Measurements from ENCODE around the gene ETV3L.
"Not testable (repeated sequence)": the region's sequence is repeated elsewhere in the genome, so short reads cannot be mapped to it uniquely, and the experiment has no call there.

ETV3L gene

DNA sequence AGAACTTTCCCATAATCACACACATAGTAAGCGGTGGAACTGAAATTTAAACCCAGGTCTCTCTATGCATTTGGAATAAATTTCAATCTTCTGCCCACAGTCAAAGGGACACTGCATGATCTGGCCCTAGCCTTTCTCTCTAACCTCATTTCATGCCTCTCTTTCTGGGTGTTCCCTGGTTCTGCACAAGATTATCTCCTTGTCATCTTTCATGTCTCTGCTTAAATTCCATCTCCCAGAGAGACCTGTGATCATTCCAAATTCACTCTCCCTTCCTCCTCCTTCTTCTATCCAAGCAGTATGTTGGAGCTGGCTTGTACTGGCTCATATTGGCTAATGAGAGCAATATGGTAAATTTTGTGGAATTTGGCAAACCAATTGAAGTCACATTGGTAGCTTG, 22.2 kb downstream of the ETV3L start:
- no peaks in the 10 kb centered on the region for H3K9me3 ChIP-seq
- intact Hi-C loops (cut with DNase I; ENCODE audit: low total_unique reads) = no loop called here
- no peak overlapping the region for H3K4me3 ChIP-seq
- TF ChIP-seq, protein P1, sequence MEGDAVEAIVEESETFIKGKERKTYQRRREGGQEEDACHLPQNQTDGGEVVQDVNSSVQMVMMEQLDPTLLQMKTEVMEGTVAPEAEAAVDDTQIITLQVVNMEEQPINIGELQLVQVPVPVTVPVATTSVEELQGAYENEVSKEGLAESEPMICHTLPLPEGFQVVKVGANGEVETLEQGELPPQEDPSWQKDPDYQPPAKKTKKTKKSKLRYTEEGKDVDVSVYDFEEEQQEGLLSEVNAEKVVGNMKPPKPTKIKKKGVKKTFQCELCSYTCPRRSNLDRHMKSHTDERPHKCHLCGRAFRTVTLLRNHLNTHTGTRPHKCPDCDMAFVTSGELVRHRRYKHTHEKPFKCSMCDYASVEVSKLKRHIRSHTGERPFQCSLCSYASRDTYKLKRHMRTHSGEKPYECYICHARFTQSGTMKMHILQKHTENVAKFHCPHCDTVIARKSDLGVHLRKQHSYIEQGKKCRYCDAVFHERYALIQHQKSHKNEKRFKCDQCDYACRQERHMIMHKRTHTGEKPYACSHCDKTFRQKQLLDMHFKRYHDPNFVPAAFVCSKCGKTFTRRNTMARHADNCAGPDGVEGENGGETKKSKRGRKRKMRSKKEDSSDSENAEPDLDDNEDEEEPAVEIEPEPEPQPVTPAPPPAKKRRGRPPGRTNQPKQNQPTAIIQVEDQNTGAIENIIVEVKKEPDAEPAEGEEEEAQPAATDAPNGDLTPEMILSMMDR (IDR thresholded peaks at IDR 0.05) = no peak
- DNase-seq = no peak
- H3K27me3 ChIP-seq = peaks cover 0 to 3% of the 10 kb centered on the region in 2 donors
- peaks cover 0 to 8% (median 4%) of the 10 kb centered on the region in 4 donors for H3K4me1 ChIP-seq
- no peak overlapping the region for H3K27ac ChIP-seq
- H3K36me3 ChIP-seq = no peaks in the 10 kb centered on the region

- TF ChIP-seq, protein P1 (IDR thresholded peaks at IDR 0.05) = peak; percentile 58 to 66
- DNase-seq = peak; percentile 67 to 80
- H3K27ac ChIP-seq = no peak overlapping the region
- peaks cover 0 to 3% of the 10 kb centered on the region in 2 donors for H3K27me3 ChIP-seq
- H3K4me1 ChIP-seq = peaks cover 0 to 8% (median 4%) of the 10 kb centered on the region in 4 donors
- H3K4me3 ChIP-seq = peak overlapping the region in 1 of 2 donors; percentile 25
- intact Hi-C loops (cut with DNase I; ENCODE audit: low total_unique reads) = no loop called here
- no peaks in the 10 kb centered on the region for H3K9me3 ChIP-seq
- no peaks in the 10 kb centered on the region for H3K36me3 ChIP-seq
Observed at GRCh38 chr1:157073944-157074685, 25.5 kb downstream of the ETV3L start.

DNA sequence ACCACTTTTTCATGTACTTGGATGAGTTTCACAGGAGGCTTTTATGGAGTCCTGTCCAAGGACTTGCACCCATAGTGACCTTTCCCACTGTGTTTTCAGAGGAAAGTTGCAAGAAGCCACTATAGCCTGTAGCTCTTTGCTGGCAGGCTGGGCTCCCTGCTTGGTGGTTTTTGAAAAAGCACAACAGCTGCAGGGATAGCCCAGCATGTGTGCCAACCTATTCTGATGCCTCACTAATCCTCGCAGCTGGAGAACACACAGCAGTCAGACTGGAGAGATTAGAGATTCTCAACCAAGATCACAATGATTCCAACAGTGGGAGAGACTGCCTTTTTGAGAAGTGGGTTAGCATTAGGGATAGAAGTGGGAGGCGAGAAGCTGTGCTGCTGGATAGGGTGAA, 30.0 kb downstream of the ETV3L start:
- Histone ChIP-seq H3K9me3 (no peaks in the 10 kb centered on the region), H3K36me3 (no peaks in the 10 kb centered on the region), H3K4me1 (peaks cover 0 to 8% (median 4%) of the 10 kb centered on the region in 4 donors), H3K27ac (no peak overlapping the region), H3K27me3 (peaks cover 0 to 3% of the 10 kb centered on the region in 2 donors), H3K4me3 (no peak overlapping the region)
- intact Hi-C loops (cut with DNase I; ENCODE audit: low total_unique reads) = no loop called here
- no peak for DNase-seq
- TF ChIP-seq, protein P1 (IDR thresholded peaks at IDR 0.05) = no peak

- intact Hi-C loops (cut with DNase I; ENCODE audit: low total_unique reads) = not testable (repeated sequence)
Observed at GRCh38 chr1:157059241-157059640, 40.4 kb downstream of the ETV3L start.

GRCh38 chr1:157056269-157056668, 43.3 kb downstream of the ETV3L start:
- TF ChIP-seq, protein P1 (IDR thresholded peaks at IDR 0.05) = no peak
- Histone ChIP-seq H3K4me1 (no peaks in the 10 kb centered on the region), H3K4me3 (no peak overlapping the region), H3K27me3 (no peaks in the 10 kb centered on the region), H3K36me3 (no peaks in the 10 kb centered on the region), H3K9me3 (peaks cover 0 to 14% (median 3%) of the 10 kb centered on the region in 3 donors), H3K27ac (no peak overlapping the region)
- intact Hi-C loops (cut with DNase I; ENCODE audit: low total_unique reads) = no loop called here
- no peak for DNase-seq

More at GRCh38 chr1:157059241-157059640, 40.4 kb downstream of the ETV3L start:
- not testable (repeated sequence) for H3K4me1 ChIP-seq, H3K9me3 ChIP-seq, H3K4me3 ChIP-seq, H3K36me3 ChIP-seq, H3K27ac ChIP-seq, DNase-seq, H3K27me3 ChIP-seq

- H3K4me3 ChIP-seq; intact Hi-C loops (cut with DNase I; ENCODE audit: low total_unique reads): not testable (repeated sequence)
- peaks cover 0 to 10% (median 3%) of the 10 kb centered on the region in 3 donors for H3K9me3 ChIP-seq
Observed at GRCh38 chr1:157055729-157056128, 43.9 kb downstream of the ETV3L start.

More at GRCh38 chr1:157055729-157056128, 43.9 kb downstream of the ETV3L start:
- not testable (repeated sequence) for H3K4me1 ChIP-seq, H3K27me3 ChIP-seq, H3K36me3 ChIP-seq, H3K27ac ChIP-seq, DNase-seq
